Measurements from ENCODE around the gene M1AP. TPM values are rescaled to one million over a fixed set of nuclear protein-coding genes. Genes with fewer than 3 reads are reported as not detected.

Gene M1AP, protein sequence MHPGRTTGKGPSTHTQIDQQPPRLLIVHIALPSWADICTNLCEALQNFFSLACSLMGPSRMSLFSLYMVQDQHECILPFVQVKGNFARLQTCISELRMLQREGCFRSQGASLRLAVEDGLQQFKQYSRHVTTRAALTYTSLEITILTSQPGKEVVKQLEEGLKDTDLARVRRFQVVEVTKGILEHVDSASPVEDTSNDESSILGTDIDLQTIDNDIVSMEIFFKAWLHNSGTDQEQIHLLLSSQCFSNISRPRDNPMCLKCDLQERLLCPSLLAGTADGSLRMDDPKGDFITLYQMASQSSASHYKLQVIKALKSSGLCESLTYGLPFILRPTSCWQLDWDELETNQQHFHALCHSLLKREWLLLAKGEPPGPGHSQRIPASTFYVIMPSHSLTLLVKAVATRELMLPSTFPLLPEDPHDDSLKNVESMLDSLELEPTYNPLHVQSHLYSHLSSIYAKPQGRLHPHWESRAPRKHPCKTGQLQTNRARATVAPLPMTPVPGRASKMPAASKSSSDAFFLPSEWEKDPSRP
- total RNA-seq: not detected

GRCh38 chr2:74648009-74648443 is at the start of gene M1AP:
Gene M1AP (minus strand): TSS chr2:74648330. CDS start chr2:74640275, 8,055 bp downstream.

DNA sequence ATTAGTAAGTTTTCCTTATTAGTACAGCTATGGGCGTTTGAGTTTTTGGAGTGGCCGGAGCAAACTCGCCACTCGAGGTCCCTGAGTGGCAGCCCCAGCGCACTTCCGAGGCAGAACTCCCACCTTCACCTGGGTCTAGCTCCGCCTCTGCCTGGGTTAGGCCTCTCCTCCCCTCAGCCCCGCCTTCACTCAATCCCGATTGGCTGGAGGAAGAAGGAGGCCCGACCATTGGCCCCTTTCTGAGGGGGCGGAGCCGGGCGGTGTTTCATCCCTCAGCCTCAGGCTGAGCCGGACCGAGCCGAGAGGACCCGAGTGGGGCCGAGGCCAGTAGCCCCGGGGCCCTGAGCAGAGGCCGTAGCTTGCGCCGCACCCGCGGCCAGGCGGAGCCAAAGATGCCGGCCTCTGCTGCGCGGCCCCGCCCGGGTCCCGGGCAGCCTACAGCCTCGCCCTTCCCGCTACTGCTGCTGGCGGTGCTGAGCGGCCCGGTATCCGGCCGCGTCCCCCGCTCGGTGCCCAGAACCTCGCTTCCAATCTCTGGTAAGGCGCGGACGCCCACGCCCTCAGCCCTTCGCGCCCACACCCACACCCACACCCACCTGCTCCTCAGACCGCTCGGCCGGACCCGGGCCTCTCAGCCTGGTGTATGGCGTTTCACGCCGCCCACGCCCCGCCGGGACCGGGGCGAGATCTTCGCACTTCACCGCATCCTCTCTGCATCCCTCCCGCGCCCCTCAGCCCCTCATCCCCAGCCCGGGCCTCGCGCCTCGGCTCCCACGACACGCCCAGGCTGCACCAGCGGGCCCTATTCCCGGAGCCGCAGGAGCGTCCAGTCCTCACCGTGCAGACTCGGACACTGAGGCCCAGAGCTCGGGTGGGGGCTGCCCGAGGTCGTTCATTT is 6.1 kb upstream of the M1AP start, which contains the start of gene SEMA4F:
Gene SEMA4F (plus strand): TSS at position 263 of the 898 bp plus-strand sequence. CDS start 130 bp downstream, at position 393.

GRCh38 chr2:74553892-74554819 is 94.0 kb downstream of the M1AP start, which contains the start of the genes DOK1 and LOXL3:
Gene DOK1 (plus strand): TSS chr2:74554720. CDS start chr2:74554755, 35 bp downstream.
Gene LOXL3 (minus strand): TSS chr2:74553942. CDS start chr2:74552634, 1,308 bp downstream.

DNA sequence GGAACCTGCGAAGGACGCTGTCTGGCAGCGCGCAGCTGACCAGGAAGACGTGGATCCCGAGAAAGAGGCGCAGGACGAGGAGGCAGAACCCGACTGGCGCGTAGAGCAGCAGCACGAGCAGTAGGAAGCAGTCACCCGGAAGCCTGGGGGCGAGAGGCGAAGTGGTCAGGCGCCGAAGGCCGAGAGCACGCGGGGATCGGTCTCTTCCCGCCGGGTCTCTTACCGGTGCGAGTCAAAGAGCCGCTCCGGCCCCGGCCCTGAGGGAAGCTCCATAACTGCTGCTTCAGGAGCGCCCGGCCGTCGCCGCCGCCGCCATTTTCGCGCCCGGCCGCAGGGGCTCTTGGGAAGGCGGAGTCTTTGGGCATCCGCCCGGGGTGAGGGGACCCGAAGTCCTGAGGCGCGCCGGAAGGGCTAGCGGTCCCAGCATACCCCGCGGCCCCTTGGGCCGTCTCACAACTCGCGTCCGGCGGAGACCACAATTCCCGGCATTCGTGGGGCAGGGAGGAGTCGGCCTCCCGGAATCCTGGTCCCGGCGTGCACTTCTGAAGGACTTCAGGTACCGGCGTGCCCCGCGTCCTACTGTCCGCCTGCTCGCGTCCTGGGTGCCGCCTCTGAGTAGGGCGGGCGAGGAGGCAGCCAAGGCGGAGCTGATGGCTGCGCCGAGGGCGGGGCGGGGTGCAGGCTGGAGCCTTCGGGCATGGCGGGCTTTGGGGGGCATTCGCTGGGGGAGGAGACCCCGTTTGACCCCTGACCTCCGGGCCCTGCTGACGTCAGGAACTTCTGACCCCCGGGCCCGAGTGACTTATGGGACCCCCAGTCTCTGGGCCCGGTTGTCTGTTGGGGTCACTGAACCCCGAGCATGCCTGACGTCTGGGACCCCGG is 118.5 kb downstream of the M1AP start, which contains the start of the genes AUP1 and HTRA2:
Gene AUP1 (minus strand): TSS at position 350 of the 882 bp plus-strand sequence. CDS start 77 bp downstream, at position 273.
Gene HTRA2 (plus strand): TSS at position 577 of the 882 bp plus-strand sequence. CDS start 74 bp downstream, at position 651.

DNA sequence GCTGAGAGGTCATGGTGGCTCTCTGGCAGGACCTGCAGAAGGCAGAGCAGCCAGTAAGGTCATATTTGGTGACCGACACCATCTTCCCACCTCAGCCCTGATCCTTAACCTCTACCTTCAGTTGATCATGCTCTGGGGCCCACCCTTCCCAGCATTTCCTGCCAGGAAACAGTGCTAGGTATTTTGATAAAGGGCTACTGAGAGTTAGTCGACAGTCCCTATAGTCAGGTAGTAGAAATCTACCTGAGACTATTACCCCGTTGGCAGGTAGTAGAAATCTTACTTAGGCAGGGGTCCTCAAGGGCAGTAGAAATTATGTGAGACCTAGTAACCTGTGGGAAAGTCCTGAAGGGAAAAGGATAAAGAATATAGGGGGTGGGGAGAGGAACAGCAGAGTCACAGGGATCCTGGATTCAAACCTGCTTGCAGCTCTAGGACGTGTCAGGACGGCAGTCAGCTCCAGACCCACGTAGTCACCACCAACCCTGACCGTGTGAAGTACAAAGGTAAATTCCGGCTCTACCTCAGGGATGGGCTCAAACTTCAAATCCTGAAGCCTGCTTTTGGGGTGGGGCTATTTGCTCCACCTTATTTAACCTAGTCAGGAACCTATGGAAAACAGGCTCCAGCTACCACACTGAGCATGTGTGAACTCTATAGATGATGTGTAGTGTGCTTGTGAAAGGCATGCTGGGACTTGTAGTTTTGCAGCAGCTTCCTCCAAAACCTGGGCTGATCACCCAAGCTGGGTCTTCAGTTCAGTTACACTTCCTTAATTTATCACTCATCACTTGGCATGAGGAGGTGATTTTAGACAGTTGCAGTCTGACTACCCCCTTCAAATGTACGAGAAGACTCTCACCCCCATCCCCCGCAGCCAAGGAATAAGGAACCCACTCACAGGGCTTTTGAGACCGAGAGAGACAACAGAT is 122.1 kb downstream of the M1AP start, which contains the start of gene DQX1:
Gene DQX1 (minus strand): TSS at position 515 of the 932 bp plus-strand sequence. CDS start 502 bp downstream, at position 13.

GRCh38 chr2:74514368-74515270 is 133.5 kb downstream of the M1AP start, which contains the start of gene TLX2:
Gene TLX2 (plus strand): TSS chr2:74514450. CDS start chr2:74514807, 357 bp downstream.

Other genes with a start within 250 kb of the M1AP start
- gene C2orf81, start 226.7 kb downstream of the M1AP start, total RNA-seq: 1 to 10 TPM in 1 of 2 donors, under 1 TPM in 1; 1.00 to 1.7 TPM
- 10 to 100 TPM; 33.0 to 40.0 TPM for gene WDR54, start 226.6 kb downstream of the M1AP start, total RNA-seq
- gene RTKN, start 206.4 kb downstream of the M1AP start, total RNA-seq: 10 to 100 TPM; 40.3 to 41.6 TPM
- 1 to 10 TPM; 6.5 to 8.3 TPM for gene INO80B, start 193.2 kb downstream of the M1AP start, total RNA-seq
- gene WBP1, start 189.9 kb downstream of the M1AP start, total RNA-seq: 10 to 100 TPM; 23.6 to 31.3 TPM
- gene MOGS, start 182.9 kb downstream of the M1AP start, total RNA-seq: 10 to 100 TPM; 39.9 to 42.6 TPM
- 10 to 100 TPM; 22.0 to 22.7 TPM for gene MRPL53, start 175.7 kb downstream of the M1AP start, total RNA-seq
- gene CCDC142, start 165.3 kb downstream of the M1AP start, total RNA-seq: 10 to 100 TPM; 22.6 to 24.1 TPM
- gene TTC31, start 165.2 kb downstream of the M1AP start, total RNA-seq: 10 to 100 TPM; 14.1 to 16.7 TPM
- 1 to 10 TPM; 2.0 to 4.1 TPM for gene LBX2, start 148.7 kb downstream of the M1AP start, total RNA-seq
- gene PCGF1, start 140.6 kb downstream of the M1AP start, total RNA-seq: 10 to 100 TPM; 16.9 to 23.6 TPM
- gene TLX2, start 133.9 kb downstream of the M1AP start, total RNA-seq: not detected
- gene DQX1, start 122.1 kb downstream of the M1AP start, total RNA-seq: under 1 TPM in 1 of 2 donors, not detected in 1; 0.33 TPM
- 100 to 1,000 TPM; 156 to 195 TPM for gene AUP1, start 118.6 kb downstream of the M1AP start, total RNA-seq
- gene HTRA2, start 118.4 kb downstream of the M1AP start, total RNA-seq: 10 to 100 TPM; 33.7 to 39.0 TPM
- gene LOXL3, start 94.4 kb downstream of the M1AP start, total RNA-seq: 1 to 10 TPM; 5.2 to 6.3 TPM
- 1 to 10 TPM; 2.8 to 3.3 TPM for gene DOK1, start 93.6 kb downstream of the M1AP start, total RNA-seq
- 1 to 10 TPM; 4.0 to 5.9 TPM for gene SEMA4F, start 5.9 kb upstream of the M1AP start, total RNA-seq
- 10 to 100 TPM; 16.9 to 48.0 TPM for gene HK2, start 185.8 kb upstream of the M1AP start, total RNA-seq